GM13976 (cell line): ENCODE measurements around the gene DIO2.

Source experiments
- DNase-seq: peaks from one replicate; pipeline ENCODE4 v3.0.0; 2012; ENCODE audit warnings: low spot score
- in situ Hi-C: fragments of 300-500 bp; cut with MboI; formaldehyde crosslinking; loops from one replicate; pipeline ENCODE4 v1.12.0; 2022; ENCODE audit warnings: low sequenced_read_pairs, mixed read lengths, inconsistent platforms; ENCODE audit not compliant: unreplicated experiment
- TF ChIP-seq, protein P1 (sequence below): IDR thresholded peaks from 2 replicates; pipeline ENCODE4 v1.5.1; 2012; ENCODE audit warnings: borderline replicate concordance, mild to moderate bottlenecking; ENCODE audit not compliant: insufficient read depth; ENCODE audit errors: extremely low read depth, missing control alignments, control extremely low read depth

DIO2 gene

DNA sequence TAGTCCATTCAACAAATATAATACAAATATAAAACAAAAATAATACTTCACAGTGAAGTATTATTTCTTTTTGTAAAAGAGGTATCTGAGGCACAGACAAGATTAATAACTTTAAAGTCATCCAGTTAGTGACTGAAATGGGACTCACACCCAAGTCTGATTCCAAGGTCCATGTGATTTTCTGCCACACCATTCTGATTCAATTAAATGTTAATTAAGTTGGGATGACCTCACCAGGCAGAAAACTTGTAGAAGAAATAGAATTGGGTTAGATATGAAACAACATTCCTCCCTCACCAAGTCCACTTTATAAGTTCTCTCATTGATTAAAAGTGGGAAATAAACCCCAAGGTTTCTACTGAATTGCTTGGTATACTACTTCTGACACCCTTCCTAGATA, 34.4 kb downstream of the DIO2 start:
- TF ChIP-seq, protein P1, sequence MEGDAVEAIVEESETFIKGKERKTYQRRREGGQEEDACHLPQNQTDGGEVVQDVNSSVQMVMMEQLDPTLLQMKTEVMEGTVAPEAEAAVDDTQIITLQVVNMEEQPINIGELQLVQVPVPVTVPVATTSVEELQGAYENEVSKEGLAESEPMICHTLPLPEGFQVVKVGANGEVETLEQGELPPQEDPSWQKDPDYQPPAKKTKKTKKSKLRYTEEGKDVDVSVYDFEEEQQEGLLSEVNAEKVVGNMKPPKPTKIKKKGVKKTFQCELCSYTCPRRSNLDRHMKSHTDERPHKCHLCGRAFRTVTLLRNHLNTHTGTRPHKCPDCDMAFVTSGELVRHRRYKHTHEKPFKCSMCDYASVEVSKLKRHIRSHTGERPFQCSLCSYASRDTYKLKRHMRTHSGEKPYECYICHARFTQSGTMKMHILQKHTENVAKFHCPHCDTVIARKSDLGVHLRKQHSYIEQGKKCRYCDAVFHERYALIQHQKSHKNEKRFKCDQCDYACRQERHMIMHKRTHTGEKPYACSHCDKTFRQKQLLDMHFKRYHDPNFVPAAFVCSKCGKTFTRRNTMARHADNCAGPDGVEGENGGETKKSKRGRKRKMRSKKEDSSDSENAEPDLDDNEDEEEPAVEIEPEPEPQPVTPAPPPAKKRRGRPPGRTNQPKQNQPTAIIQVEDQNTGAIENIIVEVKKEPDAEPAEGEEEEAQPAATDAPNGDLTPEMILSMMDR = no peak
- no peak for DNase-seq
- in situ Hi-C loops = no loop called here

DNA sequence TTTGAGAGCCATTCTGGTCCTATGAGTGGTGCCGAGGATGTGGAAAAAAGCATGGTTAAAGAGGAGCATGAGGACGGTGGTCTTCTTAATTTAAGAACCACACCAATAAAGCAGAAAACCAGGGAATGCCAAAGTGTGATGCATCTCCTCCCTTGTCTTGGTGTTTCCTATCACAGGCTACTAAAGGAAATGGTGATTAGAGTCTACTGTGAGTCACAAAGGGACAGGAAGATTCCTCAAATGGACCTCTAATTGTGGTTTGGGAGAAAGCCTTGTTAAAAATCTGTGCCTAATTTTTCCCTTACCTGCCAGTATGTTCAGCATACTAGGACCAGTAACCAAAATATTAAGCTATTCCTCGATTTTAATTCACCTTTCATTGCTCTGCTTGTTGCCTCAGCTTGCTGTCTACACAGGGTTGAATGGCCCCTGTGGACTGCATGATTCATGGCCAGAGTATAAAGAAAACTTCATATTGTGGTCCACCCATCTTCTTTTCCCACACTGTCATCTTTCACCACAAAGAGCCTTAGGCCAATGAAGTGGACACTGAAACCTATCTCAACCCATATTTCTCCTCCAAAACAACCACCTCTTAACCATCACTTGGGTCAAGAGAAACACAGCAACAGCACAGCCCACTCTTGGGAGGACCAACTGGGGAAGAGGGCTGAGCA, 38.8 kb downstream of the DIO2 start:
- TF ChIP-seq, protein P1 = no peak
- DNase-seq = no peak
- in situ Hi-C loops = no loop called here

DNA sequence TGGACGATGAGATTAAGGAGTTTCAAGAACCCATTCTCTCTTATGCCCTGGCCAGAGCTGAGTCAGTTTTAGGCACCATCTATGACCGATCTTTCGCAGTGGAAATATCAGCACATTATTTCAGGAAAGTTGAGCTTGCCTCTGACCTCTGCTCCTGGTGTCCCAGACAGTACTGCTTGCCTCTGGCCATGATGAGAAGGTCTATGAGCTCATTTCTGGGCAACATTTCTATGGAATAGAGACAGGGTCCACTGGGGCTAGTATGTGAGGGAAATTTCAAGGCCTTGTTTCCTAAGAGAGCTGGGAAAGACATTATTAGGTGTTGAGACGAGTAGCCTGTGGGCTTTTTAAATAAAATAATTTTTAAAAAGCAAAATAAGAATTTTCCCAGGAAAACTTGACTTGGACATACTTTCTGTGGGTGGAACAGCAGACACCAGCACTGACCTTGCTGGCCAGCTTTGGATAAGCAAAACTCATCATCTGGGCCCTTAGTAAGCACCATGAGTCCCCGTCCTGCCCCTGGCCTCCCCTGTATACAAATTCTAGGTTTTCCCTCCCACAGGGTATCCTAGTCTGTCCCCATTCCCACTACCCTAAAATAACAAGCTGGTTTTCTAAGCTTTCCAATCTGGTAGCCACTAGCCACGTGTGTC, 43.4 kb downstream of the DIO2 start:
- in situ Hi-C loops = no loop called here
- no peak for DNase-seq
- TF ChIP-seq, protein P1 = no peak

DNA sequence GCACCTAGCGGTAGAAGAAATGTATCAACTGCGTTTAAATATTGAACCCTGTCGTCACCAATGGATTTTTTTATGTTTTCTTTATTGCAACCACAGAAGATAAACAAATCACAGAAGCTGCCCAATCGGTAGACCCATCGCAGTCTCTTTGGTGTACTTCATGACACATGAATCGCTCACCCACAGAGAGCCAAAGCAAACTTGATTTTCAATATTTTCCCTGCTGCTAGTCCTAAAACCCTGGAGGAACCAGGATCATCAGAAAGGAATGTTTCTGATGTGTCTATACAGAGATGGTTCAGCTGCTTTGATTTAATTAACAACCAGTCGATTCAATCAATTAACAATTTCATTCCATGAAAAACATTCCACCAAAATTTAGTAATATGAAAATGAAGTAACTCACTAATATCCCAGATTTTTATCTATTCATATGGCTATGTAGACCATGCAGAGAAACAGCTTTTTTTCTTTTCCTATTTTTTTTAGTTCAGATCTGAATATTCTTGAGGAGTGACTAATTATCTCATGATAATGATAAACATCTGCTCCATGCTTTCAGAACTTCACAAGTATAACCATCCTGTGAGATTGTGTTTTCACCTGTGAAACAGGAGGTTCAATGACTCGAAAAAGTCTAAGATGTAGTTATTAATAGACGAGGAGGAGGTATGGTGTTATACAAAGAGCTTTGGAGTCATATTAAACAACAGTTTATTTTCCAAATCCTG, 46.1 kb downstream of the DIO2 start:
- TF ChIP-seq, protein P1 = no peak
- in situ Hi-C loops = no loop called here
- DNase-seq = no peak

DNA sequence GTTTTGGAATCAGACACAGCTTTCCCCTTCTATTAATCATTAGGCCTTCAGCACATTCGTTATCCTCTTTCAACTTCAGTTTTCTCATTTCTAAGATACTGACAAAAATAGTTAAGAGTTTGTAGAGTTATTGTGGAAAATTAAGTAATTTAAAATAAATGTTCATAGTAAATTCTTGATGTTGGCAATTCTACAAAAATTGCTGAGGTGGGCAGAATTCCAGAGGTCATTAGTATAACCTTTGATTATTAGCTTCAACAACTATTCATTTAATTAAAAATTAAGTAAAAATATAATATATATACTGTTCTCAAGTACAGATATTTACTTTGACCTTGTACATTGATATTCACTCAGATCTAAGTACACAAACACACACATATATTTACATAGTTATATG, 58.5 kb downstream of the DIO2 start:
- TF ChIP-seq, protein P1 = no peak
- in situ Hi-C loops = no loop called here
- DNase-seq = no peak

DNA sequence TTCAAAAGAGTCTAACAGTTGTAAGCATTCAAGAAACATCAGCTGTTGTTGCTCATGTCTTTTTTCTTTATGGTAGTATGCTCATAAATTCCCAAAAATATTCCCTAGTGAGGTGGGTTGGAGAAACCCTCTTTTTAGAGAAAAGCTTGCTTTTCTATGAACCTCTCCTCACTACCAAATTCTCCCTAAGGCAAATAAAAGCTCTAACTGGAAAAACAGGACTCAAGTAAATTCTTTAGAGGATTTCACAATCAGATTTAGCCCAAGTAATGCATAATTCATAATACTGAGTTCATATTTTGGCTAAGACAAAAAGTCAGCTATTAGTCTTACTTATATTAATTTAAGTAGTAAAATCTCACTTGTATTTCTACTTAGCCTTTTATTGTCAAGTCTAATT, 59.1 kb downstream of the DIO2 start:
- in situ Hi-C loops = no loop called here
- DNase-seq = no peak
- TF ChIP-seq, protein P1 = no peak
